ENCODE data around the gene PPP1R15B. TPM values are rescaled to one million over a fixed set of nuclear protein-coding genes. Genes with fewer than 3 reads are reported as not detected.

Gene PPP1R15B
- total RNA-seq, 1 donor = 30.3 TPM

DNA sequence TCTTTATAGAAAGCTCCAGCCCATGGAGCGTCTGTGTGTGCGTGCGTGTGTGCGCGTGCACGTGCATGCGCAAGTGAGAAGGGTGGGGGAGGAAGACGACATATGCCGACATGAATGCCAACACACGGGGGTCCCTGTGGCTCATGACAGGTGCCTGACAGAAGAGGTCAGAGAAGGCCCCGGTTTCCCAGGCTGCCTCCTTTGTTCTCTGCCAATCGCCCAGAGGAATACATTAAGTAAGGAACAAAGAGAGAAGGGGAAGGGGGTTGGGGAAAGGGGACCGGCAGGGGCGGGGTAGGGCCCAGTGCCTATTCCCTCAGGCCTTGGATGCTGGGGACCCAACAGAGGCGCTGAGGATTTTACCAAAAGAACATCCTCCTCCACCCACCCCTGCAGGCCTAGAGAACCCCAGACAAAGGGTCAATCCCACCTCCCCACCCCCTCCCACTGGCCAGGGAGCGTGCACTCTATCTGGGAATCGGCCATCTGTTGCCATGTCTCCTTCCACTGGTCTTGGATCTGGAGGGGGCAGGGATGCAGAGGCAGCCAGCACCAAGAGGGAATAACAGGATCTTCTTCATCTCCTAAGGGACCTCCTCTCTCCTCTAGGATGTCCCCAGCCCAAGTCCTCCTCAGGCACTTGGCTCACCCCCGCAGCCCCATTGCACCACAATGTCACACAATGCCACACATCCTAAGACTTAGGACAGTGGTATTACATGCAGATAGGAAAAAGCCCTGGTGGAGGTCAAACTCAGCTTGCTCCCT, 43.6 kb upstream of the PPP1R15B start:
- TF ChIP-seq, protein P1, sequence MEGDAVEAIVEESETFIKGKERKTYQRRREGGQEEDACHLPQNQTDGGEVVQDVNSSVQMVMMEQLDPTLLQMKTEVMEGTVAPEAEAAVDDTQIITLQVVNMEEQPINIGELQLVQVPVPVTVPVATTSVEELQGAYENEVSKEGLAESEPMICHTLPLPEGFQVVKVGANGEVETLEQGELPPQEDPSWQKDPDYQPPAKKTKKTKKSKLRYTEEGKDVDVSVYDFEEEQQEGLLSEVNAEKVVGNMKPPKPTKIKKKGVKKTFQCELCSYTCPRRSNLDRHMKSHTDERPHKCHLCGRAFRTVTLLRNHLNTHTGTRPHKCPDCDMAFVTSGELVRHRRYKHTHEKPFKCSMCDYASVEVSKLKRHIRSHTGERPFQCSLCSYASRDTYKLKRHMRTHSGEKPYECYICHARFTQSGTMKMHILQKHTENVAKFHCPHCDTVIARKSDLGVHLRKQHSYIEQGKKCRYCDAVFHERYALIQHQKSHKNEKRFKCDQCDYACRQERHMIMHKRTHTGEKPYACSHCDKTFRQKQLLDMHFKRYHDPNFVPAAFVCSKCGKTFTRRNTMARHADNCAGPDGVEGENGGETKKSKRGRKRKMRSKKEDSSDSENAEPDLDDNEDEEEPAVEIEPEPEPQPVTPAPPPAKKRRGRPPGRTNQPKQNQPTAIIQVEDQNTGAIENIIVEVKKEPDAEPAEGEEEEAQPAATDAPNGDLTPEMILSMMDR (IDR thresholded peaks at IDR 0.05; ENCODE audit: insufficient read depth, low read length) = no peak

DNA sequence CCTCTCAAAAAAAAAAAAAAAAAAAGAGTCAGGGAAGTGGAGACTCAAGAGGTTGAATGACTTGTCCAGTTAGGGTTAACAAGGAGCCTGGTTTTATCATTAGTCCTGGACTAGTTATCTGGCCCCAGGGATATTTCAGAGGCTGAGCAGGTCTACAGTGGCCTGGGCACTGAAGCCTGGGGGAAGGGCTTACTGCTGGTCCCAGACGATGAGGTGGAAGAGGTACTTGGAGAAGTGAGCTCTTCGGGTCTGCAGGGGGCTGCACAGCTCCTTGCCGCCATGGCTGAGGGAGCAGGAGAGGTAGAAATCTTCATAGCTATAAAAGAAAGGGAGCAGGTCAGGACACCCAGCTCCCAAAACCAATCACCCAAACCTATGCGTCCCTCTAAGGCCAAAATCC, 42.9 kb upstream of the PPP1R15B start:
- TF ChIP-seq, protein P1 (IDR thresholded peaks at IDR 0.05; ENCODE audit: insufficient read depth, low read length) = no peak
- H3K4me3 ChIP-seq (ENCODE audit: low read depth, low read length) = no peak overlapping the region
- no peak for DNase-seq (ENCODE audit: low read depth)

More for the DNA sequence above, 43.6 kb upstream of the PPP1R15B start:
- H3K4me3 ChIP-seq (ENCODE audit: low read depth, low read length) = no peak overlapping the region
- DNase-seq (ENCODE audit: low read depth) = no peak

DNA sequence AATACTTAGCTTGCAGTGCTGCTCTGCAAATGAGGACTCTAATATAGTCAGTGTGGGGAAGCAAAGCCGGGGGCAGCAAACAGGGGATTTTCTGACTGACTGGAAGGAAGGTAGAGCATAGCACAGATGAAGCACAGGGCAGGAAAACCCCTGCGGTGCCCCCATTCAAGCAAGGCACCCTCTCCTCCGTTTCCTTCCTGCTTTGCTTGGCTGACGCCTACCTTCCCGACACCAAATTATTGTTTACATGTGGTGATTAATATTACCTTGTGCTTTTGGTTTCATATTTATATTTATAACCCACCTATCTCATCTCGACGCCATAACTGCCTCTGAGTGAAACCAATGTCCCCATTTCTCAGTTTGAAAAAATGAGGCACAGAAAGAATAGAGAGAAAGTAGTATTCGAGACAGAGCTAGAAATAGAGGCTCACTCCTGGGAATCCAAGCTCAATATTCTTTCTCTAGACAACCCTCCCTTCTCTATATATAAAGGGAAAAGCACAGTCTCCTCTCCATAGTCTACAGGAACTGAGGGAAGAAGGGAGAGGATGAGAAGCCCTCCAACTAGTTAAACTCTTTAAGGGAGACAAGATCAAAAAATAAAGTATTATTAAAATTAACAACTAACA, 41.6 kb upstream of the PPP1R15B start:
- H3K4me3 ChIP-seq (ENCODE audit: low read depth, low read length) = no peak overlapping the region
- DNase-seq (ENCODE audit: low read depth) = no peak
- TF ChIP-seq, protein P1 (IDR thresholded peaks at IDR 0.05; ENCODE audit: insufficient read depth, low read length) = no peak

DNA sequence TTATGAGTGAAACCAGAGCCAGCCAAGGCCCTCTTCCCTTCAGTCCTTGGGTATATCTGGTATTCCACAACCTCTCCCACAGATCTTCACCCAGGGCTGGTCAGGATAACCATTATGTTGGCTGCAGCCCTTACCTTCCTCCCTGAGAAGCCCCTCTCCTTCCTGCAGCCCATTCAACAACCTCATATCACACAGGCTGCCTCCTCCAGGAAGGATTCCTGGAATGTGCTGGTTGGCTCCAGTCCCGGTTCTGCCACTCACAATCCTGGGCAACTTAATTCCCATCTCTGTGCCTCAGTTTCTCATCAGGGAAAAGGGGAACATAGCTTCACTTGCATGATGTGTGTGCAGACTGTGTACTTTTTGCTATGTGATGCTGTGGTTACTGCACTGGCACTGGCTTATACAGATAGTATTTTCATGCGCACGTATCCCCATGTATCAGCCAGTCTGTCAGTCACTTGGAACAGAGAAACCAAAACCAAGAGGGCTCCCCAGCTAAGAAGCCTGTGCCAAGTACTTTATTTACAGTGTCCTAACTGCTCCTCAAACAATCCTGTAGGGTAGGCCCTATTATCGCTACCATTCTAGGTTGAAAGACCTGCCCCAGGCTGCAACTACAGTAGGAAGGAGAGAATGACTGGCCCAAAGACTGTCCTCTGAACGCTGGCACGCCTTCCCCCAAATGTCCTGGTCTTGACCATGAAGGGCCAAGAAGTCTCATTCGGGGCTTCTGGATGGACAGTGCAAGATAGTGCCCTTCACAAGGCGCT, 39.9 kb upstream of the PPP1R15B start:
- H3K4me3 ChIP-seq (ENCODE audit: low read depth, low read length) = no peak overlapping the region
- no peak for DNase-seq (ENCODE audit: low read depth)
- TF ChIP-seq, protein P1 (IDR thresholded peaks at IDR 0.05; ENCODE audit: insufficient read depth, low read length) = no peak

DNA sequence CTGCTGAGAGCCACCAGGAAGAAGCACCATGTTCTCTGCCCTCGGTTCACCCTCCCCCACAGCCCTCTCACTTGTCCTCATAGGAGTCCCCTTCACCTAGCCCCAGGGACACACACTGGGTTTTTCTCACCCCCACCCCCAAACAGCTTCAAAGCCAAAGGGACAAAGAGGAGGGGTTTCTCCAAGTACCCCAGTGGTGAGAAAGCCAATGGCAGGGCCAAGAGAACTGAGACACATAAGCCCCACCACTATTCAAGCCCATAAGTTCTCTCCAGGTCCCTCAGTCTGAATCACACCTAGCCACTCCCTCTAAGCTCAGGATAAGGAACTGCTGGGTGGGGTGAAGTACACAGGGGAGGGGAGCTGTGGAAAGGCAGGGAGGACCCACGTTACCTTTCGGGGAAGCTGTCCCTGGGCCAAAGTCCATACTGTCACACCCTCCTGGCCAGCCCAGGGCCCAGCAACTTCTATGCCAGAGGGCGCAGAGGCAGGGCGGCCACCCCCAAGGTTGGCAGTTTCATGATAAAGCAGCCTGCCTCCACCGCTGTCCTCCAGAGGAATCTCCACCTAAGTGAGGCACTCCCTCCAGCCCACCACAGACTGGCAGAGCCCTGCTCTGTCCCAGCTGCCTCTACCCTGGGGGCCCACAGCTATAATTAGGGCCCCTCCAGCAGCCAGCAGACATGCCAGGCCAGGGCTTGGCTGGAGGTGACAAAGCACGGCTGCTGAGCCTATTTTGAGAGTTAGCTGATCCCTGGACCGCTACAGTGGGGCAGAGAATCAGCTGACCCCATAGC, 39.0 kb upstream of the PPP1R15B start:
- TF ChIP-seq, protein P1 (IDR thresholded peaks at IDR 0.05; ENCODE audit: insufficient read depth, low read length) = no peak
- no peak for DNase-seq (ENCODE audit: low read depth)
- no peak overlapping the region for H3K4me3 ChIP-seq (ENCODE audit: low read depth, low read length)

- TF ChIP-seq, protein P1 (IDR thresholded peaks at IDR 0.05; ENCODE audit: insufficient read depth, low read length) = no peak
- DNase-seq (ENCODE audit: low read depth) = no peak
These were observed 38.2 kb upstream of the PPP1R15B start for GRCh38 chr1:204449678-204450280.

More at GRCh38 chr1:204449678-204450280, 38.2 kb upstream of the PPP1R15B start:
- H3K4me3 ChIP-seq (ENCODE audit: low read depth, low read length) = no peak overlapping the region
